GM18499 (cell line): Measurements from ENCODE around the gene TUBB3.
"Not testable (repeated sequence)": the region's sequence is repeated elsewhere in the genome, so short reads cannot be mapped to it uniquely, and the experiment has no call there.

Source experiments
- ATAC-seq: cut with Tn5 transposase; IDR thresholded peaks from one replicate; pipeline ENCODE4 v1.9.1; 2021; ENCODE audit warnings: moderate number of reproducible peaks; ENCODE audit not compliant: insufficient read depth, unreplicated experiment

The TUBB3 gene

GRCh38 chr16:89960966-89961365, 37.8 kb downstream of the TUBB3 start:
- ATAC-seq: no peak

- no peak for ATAC-seq
Observed at GRCh38 chr16:89961920-89962319, 38.8 kb downstream of the TUBB3 start.

DNA sequence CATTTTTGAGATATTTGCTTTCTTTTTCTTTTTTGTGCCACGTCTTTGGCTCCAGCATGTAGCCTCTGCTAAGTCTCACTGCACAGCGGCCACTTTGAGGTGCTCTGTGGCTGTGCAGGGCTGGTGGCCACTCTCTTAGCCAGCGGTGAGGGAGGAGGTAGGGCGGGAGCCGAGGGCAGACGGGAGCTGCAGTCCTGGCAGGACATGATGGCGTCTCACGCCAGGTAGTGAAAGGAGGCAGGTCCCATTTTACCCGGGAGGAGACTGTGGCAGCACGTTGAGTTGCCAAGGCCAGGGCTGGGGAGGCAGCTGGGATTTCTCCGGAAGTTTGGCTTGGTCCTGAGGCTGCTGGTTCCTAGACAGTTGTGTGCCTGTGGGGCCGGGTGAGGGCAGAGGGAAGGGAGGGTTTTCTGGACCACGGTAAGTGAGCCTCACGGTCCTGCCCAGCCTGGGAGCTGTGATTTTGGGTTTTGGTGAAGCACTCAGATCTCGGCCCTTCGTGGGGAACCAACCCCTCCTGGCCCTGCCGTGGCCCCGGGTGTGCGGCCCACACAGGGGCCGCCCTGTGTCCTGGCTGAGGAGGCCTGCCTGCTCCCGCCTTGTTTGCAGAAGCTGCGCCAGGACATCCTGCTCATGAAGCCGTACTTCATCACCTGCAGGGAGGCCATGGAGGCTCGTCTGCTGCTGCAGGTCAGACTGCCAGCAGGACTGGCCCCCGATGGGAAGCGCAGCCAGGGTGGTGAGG, 39.8 kb downstream of the TUBB3 start:
- no peak for ATAC-seq

GRCh38 chr16:89964201-89964600, 41.1 kb downstream of the TUBB3 start:
- ATAC-seq: no peak

DNA sequence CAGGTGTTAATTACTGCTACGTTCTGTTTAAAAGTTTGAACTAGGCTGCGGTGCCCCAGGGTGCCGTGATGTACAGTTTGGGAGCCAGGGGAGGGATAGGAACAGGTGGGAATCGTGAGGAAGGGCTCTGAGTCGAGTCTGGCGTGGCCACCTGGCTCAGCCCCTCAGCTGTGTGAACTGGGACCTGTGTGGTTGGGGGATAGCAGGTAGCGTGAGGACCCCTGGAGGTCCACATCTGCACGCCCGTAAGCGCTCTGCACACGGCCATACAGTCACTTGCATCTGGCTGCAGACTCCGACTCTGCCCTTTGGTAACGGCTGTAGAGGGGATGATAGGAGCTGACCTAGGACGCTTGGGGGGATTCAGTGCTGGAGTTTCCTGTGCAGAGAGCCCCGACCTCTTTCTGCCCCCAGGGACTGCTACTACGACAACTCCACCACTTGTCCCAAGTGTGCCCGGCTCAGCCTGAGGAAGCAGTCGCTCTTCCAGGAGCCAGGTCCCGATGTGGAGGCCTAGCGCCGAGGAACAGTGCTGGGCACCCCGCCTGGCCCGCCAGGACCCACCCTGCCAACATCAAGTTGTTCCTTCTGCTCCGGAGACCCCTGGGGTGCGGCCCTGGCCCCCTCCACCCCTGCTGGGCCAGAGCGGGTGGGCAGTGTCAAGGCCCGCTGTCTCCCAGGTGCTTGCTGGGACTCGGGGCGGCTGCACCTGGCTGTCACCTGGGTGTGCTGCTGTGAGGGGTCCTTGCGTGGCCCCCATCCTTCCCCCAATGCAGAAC, 42.5 kb downstream of the TUBB3 start:
- ATAC-seq: no peak

GRCh38 chr16:89966756-89967155, 43.6 kb downstream of the TUBB3 start:
- ATAC-seq: no peak

DNA sequence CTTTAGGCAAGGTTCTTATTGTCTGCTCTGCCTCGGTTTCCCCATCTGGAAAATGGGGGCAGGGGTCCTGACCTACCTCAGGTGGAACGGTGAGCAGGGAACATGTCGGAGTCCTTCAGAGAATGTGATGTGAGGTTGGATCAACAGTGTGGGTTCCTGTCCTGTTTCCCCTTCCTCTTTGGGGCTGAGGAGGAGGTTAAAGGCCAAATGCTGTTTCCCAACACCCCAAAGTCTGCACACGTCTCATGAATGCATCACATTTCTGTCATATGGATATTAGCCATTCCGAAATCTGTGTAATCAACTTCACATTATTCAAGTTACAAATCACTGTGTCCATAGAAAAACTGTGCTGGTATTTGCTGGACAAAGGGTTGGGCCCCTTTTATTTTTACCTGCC, 44.3 kb downstream of the TUBB3 start:
- ATAC-seq: not testable (repeated sequence)

DNA sequence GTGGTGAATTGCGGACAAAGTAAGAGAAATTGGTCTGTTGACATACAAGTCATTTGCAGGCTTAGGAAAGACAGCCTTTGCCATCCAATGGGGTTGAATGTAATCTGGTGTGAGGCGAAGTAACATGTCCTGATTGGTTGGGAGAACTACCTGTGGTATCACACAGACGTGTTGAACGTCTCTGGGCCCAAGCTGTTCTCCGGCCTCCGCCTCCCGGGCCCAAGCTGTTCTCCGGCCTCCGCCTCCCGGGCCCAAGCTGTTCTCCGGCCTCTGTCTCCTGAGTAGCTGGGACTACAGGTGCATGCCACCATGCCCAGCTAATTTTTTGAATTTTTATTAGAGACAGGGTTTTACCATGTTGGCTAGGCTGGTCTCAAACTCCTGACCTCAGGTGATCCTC, 44.9 kb downstream of the TUBB3 start:
- ATAC-seq: not testable (repeated sequence)

- ATAC-seq: no peak
Observed at GRCh38 chr16:89969741-89970410, 46.7 kb downstream of the TUBB3 start.

DNA sequence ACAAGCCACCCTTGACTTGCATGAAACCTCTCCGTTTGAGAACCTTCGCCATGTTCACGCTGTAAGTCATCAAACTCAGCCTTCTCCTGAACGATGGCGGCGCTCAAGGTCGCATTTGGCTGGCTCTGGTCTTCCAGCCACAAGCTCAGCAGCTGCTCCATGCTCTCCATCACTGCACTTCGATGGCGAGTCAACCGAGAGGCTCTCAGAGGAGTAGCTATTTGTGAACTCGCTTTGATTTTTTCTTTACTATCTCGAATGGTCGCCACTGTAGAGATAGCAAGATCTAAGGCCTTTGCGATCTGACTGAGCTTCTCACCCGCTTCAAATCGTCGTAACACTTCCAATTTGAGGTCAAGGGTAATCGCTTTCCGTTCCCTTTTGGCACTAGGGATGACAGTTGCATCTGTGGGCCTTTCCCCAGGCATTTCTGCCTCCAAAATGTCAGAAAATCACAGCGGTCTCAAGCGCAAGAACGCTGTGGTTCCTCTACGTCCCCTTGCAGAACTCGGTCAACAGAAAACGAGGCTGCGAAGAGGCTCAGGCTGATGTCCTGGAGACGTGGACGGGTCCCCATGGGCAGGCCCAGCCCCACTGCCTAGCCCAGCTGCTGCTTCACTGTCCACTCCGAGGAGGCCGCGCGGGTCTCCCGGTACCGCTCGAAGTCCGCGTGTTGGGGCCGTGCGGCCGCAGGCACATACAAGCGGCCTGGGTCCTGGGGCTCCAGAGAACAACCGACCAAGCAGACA, 48.5 kb downstream of the TUBB3 start:
- ATAC-seq: no peak

DNA sequence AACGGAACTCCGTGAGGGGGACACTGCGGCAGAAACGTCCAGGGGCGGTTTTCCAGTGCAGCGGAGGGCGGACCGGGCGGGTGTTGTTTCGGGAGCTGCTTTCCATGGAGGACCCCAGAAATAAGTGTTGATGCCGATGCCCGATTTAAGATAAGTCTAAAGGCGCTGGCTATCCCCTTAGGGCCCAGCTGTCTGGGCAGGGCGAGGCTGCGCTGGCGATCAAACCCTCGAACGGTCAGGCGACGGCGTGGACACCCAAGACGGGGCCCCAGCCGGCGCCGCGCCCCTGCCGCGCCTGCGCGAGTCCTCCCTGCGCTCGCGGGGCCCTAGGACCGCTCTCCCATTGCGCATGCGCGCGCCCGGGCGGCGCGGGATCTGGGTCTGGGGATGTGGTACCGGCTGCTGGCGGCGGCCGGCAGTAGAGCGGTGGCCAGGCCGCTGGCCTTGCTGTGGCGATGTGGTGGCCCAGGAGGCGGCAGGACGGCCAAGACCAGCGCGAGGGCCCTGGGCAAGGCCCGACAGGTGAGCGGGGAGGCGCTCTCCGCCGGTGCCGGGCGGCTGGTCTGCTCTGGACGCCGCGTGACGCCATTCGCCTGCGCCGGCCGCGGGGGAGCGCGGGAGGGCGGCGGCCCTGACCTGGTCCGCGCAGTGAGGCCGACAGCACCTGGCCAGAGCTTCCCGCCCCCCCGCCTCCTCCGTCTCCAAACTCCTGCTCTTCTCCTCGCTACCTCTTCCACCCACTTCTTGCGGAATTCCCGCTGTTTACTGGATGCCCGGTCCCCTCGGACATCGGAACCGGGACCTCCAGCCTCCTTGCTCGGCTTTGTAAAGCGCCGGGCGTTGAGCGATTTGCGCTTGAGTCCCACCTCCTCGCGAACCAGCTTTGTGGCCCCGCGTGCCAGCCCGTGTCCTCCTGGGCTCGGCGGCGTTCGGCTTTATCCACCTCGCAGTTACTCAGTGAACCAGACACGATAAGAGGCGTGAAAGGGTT, 49.4 kb downstream of the TUBB3 start:
- ATAC-seq: peak; percentile 48

- no peak for ATAC-seq
Observed at GRCh38 chr16:89973235-89973634, 50.1 kb downstream of the TUBB3 start.

DNA sequence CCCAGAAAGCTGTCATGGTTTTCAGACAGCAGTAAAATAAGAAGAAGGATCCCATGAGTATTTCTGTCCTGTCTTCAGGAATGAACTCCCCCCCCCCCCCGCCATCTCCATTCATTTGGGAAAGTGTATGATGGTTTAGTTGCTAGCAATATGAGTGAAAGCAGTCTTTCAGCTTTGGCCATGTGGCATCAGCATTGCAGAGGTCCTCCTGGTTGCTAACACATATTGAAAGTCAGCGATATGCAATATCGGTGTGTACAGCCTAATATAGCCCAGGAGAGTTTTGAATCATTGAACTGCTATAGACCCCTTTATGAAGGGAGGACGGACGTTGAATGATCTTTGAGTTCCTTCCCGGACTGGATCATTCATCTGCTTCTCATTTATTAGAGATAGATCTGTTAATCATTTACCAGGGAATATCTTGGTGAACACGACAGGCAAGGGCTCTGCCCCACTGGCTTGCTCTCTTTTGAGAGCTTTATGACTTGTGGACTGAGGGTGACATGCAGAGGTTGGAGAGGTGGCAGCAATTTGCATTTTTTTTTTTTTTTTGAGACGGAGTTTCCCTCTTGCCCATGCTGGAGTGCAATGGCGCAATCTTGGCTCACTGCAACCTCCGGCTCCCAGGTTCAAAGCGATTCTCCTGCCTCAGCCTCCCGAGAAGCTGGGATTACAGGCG, 50.7 kb downstream of the TUBB3 start:
- ATAC-seq: no peak

- ATAC-seq: no peak
Observed at GRCh38 chr16:89974870-89975269, 51.7 kb downstream of the TUBB3 start.

DNA sequence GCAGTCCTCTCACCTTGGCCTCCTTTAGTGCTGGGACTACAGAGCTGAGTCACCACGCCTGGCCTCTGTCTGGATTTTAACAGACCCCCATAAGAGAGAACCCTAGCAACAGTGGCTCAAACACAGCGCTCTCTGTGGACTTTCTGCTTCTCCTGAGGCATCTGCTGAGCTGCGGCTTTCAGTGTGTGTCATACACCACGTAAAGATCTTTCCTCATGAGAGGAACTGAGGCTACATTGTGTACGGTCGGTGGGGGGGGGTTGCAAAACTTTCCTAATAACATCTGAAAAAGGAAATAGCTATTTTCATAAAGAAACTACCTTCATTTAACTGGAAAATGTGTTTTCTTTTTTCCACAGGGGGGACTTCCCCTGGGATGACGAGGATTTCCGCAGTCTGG, 58.3 kb downstream of the TUBB3 start:
- ATAC-seq: no peak

DNA sequence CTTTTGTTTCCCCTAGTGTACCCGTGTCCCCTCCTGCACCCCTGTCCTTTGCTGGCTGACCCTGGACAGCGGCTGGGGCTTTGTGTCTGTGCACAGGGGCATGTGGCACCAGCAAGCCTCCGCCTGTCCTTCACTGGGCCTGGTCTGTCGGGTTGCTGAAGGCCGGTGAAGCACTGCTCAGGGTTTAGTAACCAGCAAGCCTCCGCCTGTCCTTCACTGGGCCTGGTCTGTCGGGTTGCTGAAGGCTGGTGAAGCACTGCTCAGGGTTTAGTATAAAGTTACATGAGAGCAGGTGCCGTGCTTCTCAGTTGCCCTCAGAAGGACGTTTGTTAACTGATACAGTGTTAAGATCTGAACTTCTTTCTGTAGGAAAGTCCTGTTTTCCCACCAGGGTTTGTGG, 59.2 kb downstream of the TUBB3 start:
- no peak for ATAC-seq

DNA sequence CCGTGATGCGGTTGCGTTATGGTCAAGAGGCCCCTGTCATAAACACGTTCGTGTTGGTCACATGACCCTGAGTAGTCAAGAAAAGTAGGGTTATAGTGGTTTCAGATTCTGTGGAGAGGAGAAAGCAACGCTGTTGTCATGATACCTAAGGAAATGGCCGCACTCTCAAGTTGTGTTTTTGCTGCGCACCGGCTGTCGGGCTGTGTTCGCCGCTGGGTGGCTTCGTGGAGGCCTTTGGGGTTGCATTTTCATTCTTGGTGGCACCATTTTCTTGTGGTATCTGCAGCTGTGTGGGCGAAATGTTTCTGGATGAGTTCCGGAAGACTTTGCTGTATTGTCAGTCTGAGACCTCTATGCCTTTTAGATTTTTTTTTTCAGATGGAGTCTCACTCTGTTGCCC, 60.4 kb downstream of the TUBB3 start:
- ATAC-seq: no peak

- no peak for ATAC-seq
Observed at GRCh38 chr16:89984216-89984615, 61.1 kb downstream of the TUBB3 start.

- no peak for ATAC-seq
Observed at GRCh38 chr16:89985219-89985618, 62.1 kb downstream of the TUBB3 start.
